ENCODE measurements around the gene GALNTL6. TPM values are rescaled to one million over a fixed set of nuclear protein-coding genes. Genes with fewer than 3 reads are reported as not detected.
A peak's percentile ranks its signal among the peaks of the same experiment; 100 is the strongest.
"Not testable (repeated sequence)": the region's sequence is repeated elsewhere in the genome, so short reads cannot be mapped to it uniquely, and the experiment has no call there.

Gene GALNTL6
- total RNA-seq, 4 donors from 2014 or later, result 0.82 to 0.95 TPM; not detected in 2

DNA sequence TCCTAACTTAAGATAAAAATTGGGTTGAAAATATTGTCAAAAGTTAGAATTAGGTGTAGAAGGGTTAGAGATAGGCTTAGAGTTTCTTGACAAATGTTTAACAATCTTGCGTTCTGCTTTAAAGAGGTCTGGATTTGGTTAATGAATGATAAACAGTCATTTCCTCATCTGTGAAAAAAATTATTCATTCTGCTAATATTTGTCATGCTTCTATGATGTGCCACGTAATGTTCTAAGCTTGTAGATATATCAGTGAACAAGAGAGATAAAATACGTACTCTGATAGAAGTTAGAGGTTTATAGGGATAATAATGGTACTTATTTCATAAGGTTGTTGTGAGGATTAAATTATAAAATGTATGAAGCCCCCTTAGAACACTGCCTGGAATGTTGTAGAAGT is 912.4 kb downstream of the GALNTL6 start:
- H3K27ac ChIP-seq, result peak overlapping the region in 3 of 4 donors; percentile 29 to 65 (median 33)
- WGBS, 2 donors (ENCODE audit: low coverage in 1 of 2), result 26 to 31% methylated on average over 3 of the region's 3 CpGs

DNA sequence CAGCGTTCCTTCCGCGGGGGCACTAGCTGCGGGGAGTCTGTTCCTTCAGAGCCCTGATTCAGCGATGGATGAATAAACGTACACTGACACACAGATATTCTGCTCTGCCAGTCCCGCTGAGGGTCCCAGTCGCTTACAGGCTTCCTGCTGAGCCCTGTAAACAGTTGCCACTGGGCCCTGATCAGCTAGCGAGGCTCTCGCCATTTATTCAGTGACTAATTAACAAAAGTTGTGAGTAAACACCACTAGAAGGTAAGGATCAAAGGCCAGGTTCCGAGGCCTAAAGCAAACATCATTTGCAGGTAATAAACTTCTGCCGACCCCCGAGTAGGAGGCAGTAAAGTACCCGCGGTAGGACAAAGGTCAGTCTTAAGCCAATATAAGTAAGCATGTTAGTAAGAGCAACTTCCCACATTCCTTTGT is 912.8 kb downstream of the GALNTL6 start:
- intact Hi-C loops (cut with DNase I; ENCODE audit: low total_unique reads) (no loop called here), in situ Hi-C loops (cut with MboI; ENCODE audit: low pct_ligation_motif_present in 1 of 4, low pct_unique_long_range_greater_than_20kb in 1 of 4, low sequenced_read_pairs in 3 of 4) (no loop called here)
- peaks cover 0 to 22% (median 4%) of the 10 kb centered on the region in 4 donors for H3K4me1 ChIP-seq
- WGBS, 2 donors (ENCODE audit: low coverage in 1 of 2), result 27 to 31% methylated on average over 13 to 15 of the region's 15 CpGs
- H3K27ac ChIP-seq, result peak overlapping the region in 3 of 4 donors; percentile 29 to 65 (median 33)
- DNase-seq, result peak; percentile 60
- TF ChIP-seq POLR2AphosphoS5 (IDR thresholded peaks at IDR 0.05), result no peak
- TF ChIP-seq POLR2A (IDR thresholded peaks at IDR 0.05), result no peak
- no peak for TF ChIP-seq EP300 (IDR thresholded peaks at IDR 0.05; ENCODE audit: low read depth)
- TF ChIP-seq, protein P1, sequence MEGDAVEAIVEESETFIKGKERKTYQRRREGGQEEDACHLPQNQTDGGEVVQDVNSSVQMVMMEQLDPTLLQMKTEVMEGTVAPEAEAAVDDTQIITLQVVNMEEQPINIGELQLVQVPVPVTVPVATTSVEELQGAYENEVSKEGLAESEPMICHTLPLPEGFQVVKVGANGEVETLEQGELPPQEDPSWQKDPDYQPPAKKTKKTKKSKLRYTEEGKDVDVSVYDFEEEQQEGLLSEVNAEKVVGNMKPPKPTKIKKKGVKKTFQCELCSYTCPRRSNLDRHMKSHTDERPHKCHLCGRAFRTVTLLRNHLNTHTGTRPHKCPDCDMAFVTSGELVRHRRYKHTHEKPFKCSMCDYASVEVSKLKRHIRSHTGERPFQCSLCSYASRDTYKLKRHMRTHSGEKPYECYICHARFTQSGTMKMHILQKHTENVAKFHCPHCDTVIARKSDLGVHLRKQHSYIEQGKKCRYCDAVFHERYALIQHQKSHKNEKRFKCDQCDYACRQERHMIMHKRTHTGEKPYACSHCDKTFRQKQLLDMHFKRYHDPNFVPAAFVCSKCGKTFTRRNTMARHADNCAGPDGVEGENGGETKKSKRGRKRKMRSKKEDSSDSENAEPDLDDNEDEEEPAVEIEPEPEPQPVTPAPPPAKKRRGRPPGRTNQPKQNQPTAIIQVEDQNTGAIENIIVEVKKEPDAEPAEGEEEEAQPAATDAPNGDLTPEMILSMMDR (IDR thresholded peaks at IDR 0.05), result no peak
- H3K4me3 ChIP-seq, result no peak overlapping the region
- peaks cover 0 to 7% of the 10 kb centered on the region in 2 donors for H3K9me3 ChIP-seq
- no peaks in the 10 kb centered on the region for H3K36me3 ChIP-seq
- H3K27me3 ChIP-seq, result no peaks in the 10 kb centered on the region

More for the DNA sequence above, 912.4 kb downstream of the GALNTL6 start:
- Histone ChIP-seq H3K36me3 (no peaks in the 10 kb centered on the region), H3K27me3 (no peaks in the 10 kb centered on the region), H3K4me1 (peaks cover 0 to 22% (median 4%) of the 10 kb centered on the region in 4 donors), H3K4me3 (no peak overlapping the region), H3K9me3 (peaks cover 0 to 7% of the 10 kb centered on the region in 2 donors)
- TF ChIP-seq POLR2AphosphoS5 (IDR thresholded peaks at IDR 0.05), result no peak
- TF ChIP-seq, protein P1 (IDR thresholded peaks at IDR 0.05), result no peak
- TF ChIP-seq EP300 (IDR thresholded peaks at IDR 0.05; ENCODE audit: low read depth), result no peak
- TF ChIP-seq POLR2A (IDR thresholded peaks at IDR 0.05), result no peak
- no peak for DNase-seq
- intact Hi-C loops (cut with DNase I; ENCODE audit: low total_unique reads), result no loop called here
- in situ Hi-C loops (cut with MboI; ENCODE audit: low pct_ligation_motif_present in 1 of 4, low pct_unique_long_range_greater_than_20kb in 1 of 4, low sequenced_read_pairs in 3 of 4), result no loop called here

DNA sequence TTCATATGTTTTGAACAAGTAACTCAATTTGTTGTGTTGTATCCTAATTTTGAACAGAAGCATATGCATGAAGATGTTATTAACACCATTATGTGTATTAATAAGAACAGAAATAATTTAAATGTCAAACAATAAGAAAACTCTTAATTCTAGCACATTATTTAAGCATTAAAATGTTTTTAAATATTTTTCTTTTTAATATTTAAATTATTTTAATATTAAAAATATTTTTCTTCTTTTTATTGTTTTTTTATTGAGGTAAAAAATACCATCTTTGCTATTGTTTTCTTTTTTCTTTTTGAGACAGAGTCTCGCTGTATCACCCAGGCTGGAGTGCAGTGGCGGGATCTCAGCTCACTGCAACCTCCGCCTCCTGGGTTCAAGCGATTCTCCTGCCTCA is 914.4 kb downstream of the GALNTL6 start:
- intact Hi-C loops (cut with DNase I; ENCODE audit: low total_unique reads) (no loop called here), in situ Hi-C loops (cut with MboI; ENCODE audit: low pct_ligation_motif_present in 1 of 4, low pct_unique_long_range_greater_than_20kb in 1 of 4, low sequenced_read_pairs in 3 of 4) (no loop called here)
- Histone ChIP-seq H3K27ac (no peak overlapping the region), H3K4me3 (no peak overlapping the region), H3K4me1 (peaks cover 0 to 22% (median 4%) of the 10 kb centered on the region in 4 donors), H3K36me3 (no peaks in the 10 kb centered on the region), H3K9me3 (peaks cover 7 to 8% of the 10 kb centered on the region in 2 donors), H3K27me3 (no peaks in the 10 kb centered on the region)
- TF ChIP-seq, protein P1 (IDR thresholded peaks at IDR 0.05), result no peak
- TF ChIP-seq EP300 (IDR thresholded peaks at IDR 0.05; ENCODE audit: low read depth) (no peak), POLR2AphosphoS5 (IDR thresholded peaks at IDR 0.05) (no peak), POLR2A (IDR thresholded peaks at IDR 0.05) (no peak)
- 90 to 96% methylated on average over 4 of the region's 4 CpGs for WGBS, 2 donors (ENCODE audit: low coverage in 1 of 2)
- DNase-seq, result no peak

DNA sequence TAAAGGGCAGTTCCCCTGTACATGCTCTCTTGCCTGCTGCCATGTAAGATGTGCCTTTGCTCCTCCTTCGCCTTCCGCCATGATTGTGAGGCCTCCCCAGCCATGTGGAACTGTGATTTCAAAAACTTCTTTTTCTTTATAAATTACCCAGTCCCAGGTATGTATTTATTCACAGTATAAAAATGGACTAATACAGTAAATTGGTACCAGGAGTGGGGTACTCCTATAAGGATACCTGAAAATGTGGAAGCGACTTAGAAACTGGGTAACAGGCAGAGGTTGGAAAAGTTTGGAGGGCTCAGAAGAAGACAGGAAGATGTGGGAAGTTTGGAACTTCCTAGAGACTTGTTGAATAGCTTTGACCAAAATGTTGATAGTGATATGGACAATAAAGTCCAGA is 920.4 kb downstream of the GALNTL6 start:
- H3K27ac ChIP-seq; DNase-seq; H3K36me3 ChIP-seq; H3K27me3 ChIP-seq; intact Hi-C loops (cut with DNase I; ENCODE audit: low total_unique reads); H3K4me3 ChIP-seq; H3K4me1 ChIP-seq; in situ Hi-C loops (cut with MboI; ENCODE audit: low pct_ligation_motif_present in 1 of 4, low pct_unique_long_range_greater_than_20kb in 1 of 4, low sequenced_read_pairs in 3 of 4): not testable (repeated sequence)
- 82 to 98% methylated on average over 3 of the region's 3 CpGs for WGBS, 2 donors (ENCODE audit: low coverage in 1 of 2)
- peaks cover 12 to 34% of the 10 kb centered on the region in 2 donors for H3K9me3 ChIP-seq

DNA sequence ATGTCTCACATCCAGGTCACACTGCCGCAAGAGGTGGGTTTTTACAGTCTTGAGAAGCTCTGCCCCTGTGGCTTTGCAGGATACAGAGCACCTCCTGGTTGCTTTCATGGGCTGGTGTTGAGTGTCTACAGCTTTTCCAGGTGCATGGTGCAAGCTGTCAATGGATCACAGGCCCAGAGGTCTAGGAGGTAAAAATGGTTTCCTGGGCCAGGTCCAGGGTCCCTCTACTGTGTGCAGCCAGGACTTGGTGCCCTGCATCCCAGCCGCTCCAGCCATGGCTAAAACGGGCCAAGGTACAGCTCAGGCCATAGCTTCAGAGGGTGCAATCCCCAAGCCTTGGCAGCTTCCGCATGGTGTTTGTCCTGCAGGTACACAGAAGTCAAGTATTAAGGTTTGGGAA is 921.4 kb downstream of the GALNTL6 start:
- WGBS, 2 donors (ENCODE audit: low coverage in 1 of 2), result 85% methylated on average over 4 of the region's 4 CpGs; no CpG with 5 or more reads in 1 of the 2 donors
- no peak for TF ChIP-seq POLR2AphosphoS5 (IDR thresholded peaks at IDR 0.05)
- DNase-seq, result no peak
- Histone ChIP-seq H3K4me3 (no peak overlapping the region), H3K27ac (no peak overlapping the region), H3K4me1 (no peaks in the 10 kb centered on the region), H3K9me3 (peaks cover 12 to 31% of the 10 kb centered on the region in 2 donors), H3K27me3 (no peaks in the 10 kb centered on the region), H3K36me3 (no peaks in the 10 kb centered on the region)
- in situ Hi-C loops (cut with MboI; ENCODE audit: low pct_ligation_motif_present in 1 of 4, low pct_unique_long_range_greater_than_20kb in 1 of 4, low sequenced_read_pairs in 3 of 4) (no loop called here), intact Hi-C loops (cut with DNase I; ENCODE audit: low total_unique reads) (no loop called here)
